NCI-H187 (cell line): Measurements from ENCODE around the gene DMWD.

ENCODE experiments used
- DNase-seq, 2 experiments: peaks; one replicate each; lab custom pipeline; 2025; lab: John Stamatoyannopoulos, UW

DMWD gene

DNA sequence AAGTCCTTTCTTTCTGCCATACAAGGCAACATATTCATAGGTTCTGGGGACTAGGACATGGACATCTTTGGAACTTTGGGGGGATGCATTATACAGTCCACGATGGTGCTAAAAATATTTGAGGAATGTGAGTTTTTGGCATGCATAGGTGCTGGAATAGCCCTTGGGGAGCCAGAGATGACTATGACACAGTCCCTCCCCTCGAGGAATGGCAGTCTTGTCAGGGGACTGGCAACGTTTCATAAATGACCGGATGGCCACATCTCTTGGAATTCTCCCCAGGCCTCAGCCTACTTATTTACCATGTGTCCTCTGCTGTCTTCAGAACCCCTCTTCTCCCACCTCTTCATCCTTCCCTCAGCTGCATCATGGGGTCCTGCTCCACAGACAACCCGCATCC is 45.8 kb downstream of the DMWD start:
- DNase-seq, result no peak

DNA sequence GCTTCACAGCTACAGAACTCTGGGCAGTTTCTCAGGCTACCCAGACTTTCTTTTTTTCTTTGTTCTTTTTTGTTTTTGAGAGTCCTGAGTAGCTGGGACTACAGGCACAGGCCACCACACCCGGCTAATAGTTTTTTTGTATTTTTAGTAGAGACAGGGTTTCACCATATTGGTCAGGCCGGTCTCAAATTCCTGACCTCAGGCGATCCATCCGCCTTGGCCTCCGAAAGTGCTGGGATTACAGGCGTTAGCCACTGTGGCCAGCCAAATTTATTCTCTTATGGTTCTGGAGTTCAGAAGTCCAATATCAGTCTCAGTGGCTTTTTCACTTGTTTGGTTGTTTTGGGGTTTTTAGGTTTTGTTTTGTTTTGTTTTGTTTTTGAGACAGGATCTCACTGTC is 47.0 kb downstream of the DMWD start:
- no peak for DNase-seq

DNA sequence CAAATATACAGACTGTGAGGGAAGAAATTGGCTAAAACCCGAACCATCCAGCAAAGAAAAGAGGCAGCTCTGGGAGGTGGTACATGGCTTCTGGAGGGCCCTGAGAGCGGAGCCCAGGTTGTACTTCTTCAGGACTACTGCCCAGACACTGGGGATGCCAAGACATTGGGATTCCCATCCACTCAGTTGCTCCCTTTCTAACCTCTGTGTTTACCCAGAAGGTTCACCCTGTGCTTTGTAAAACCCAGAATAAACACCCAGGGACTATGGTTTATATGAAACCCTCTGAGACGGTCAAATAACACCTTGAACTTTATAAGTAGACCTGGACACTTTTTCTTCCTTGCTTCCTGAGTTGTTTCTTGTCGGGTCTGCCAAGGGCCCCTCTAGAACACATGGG is 49.7 kb downstream of the DMWD start:
- DNase-seq, result no peak

- no peak for DNase-seq
Measured at GRCh38 chr19:45739498-45740439, 52.9 kb downstream of the DMWD start.

GRCh38 chr19:45733160-45733810 is 59.4 kb downstream of the DMWD start, which contains the start of gene MEIOSIN:
Gene MEIOSIN (plus strand): TSS chr19:45733439. CDS start chr19:45735377, 1,938 bp downstream.
- DNase-seq, result no peak
